GM18505 (cell line): Measurements from ENCODE around the gene PLXNA1.

Experiments
- ATAC-seq: cut with Tn5 transposase; IDR thresholded peaks from one replicate; pipeline ENCODE4 v1.9.1; 2021; ENCODE audit not compliant: unreplicated experiment
- POLR2A ChIP-seq: IDR thresholded peaks from 4 replicates; pipeline ENCODE4 v1.6.1; 2011; ENCODE audit warnings: borderline replicate concordance; ENCODE audit not compliant: insufficient read depth, insufficient read length; ENCODE audit errors: extremely low read depth

PLXNA1 gene

DNA sequence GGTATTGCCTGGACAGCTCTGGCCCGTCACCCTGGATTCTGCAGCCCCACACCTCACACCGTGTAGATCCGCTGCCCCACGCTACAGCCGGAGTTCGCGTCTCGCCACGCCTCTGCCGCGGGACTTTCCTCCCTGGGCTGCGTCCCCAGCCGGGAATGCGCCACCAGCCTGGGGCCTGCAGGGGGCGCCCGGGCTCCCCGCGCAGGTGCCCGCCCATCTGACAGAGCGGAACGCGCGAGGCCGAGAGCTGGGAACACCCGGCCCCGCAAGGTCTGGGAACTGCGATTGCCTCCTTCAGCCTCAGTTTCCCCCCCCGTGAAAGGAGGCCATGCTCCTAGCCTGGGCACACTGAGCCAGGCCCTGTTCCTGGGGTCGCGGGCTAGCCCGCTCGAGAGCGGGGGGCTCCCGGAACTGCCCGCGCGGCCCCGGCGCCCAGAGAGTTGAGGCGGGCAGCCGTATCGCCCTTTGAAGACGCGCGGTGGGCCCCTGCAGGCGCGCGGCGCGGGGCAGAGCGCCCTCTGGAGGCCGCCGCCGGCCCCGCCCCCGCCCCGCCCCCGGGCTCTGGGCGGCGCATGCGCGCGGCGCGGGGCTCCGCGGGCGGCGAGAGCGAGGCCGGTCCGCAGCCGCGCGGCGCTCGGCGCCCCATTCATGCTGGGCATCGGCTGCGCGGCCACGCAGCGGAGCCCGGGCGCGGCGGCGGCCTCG lies at the start of gene PLXNA1:
Gene PLXNA1 (plus strand): TSS at position 645 of the 705 bp plus-strand sequence. CDS start 5,479 bp downstream, outside the sequence.
- ATAC-seq = peak; percentile 61
- peak; percentile 41 for TF ChIP-seq POLR2A

DNA sequence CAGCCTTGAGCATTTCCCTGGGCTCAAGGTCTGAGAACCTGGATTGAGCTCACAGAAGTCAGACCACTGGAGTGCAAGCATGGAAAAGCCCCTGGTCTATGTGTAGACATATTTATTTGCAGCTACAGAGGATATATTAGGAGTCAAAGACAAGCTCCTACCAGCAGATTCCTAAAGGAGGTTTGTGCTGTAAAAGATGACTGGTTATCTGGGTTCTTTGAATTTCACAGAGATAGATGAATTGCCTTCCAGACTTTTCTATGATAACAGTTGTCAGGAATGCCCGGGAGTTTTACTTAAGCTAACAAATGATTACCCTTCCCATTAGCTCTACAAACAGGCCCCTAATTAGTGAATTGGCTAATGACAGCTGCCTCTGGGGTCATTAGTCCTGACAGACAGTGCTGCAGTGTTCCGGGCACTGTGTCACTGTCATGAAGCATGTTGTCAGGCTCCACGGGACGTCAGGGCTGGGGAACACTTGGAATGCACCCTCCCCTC lies 48.8 kb upstream of the PLXNA1 start:
- ATAC-seq = no peak
- TF ChIP-seq POLR2A = no peak

DNA sequence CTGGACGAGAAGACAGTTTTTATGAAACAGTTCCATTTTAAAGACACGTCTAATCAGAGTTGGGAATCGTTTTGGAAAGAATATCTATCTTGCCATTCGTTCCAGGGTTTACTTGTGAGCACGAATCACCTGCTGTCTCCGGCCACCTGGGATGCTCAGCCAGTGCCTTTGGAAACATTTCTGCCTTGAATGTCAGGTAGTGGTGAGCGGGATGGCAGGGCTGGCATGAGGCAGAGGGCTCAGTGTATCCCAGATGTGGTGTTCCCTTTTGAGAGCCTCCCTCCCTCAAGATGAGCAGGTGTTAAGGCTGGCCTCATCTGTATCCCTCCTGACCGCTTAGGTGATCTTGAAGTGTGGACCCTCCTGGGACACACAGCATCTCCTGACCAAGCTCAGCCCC lies 47.9 kb upstream of the PLXNA1 start:
- no peak for ATAC-seq
- no peak for TF ChIP-seq POLR2A

DNA sequence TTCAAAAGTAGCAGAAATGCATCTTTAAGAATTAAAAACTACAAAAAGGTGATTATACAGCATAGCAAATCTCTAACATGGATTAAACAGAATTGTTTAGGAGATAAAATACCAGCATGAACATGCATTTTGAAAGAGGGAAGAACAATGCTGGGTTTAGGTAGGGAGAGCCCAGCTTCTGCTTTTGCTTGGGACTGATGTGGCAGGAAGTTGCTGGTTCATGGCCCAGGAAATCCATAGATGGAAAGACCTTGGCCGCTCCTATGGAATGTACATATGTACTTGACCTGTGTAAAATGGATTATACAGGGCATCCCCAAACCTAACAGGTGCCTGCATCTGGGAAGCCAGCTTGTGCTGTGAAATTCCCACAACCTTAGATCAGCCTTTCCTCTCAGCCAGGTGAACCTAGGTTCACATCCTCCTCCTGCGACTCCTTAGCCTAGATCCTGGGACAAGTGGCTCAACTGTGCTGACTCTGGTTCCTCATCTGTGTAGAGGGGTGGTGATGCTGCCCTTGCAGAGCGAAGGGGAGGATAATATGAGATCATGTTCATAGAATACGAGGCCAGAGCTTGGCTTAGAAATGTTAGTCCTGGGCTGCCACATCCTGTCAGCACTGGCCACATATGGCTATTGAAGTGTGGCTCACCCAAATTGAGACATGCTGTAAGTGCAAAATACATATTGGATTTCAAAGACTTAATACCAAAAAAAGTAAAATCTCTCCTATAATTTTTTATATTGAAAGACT lies 47.0 kb upstream of the PLXNA1 start:
- no peak for TF ChIP-seq POLR2A
- no peak for ATAC-seq

DNA sequence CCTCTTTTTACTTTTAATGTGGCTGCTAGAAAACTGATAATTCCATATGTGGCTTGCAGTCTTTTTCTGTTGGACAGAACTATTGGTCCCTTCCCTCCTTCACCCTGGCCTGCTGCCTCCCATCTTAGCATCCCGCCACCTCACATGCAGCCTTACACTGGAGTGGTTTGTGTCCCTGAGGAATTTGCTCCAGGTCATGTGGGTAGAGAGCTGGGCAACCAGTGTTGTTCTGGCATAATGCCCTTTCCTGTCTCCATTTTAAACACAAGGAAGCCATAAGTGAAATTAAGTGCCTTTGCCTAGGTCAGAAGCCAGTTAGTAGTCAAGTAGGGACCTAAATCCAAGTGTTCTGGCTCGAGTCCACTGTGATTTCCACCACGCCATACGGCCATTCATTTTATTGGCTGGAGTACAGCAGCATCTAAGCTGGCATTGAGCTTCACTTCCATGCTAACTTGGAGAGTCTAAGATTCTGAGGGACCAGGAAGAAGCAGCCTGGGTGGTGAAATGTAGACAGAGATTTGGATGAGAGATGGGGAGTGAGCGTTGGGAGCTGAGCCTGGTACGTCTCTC lies 46.0 kb upstream of the PLXNA1 start:
- TF ChIP-seq POLR2A = no peak

DNA sequence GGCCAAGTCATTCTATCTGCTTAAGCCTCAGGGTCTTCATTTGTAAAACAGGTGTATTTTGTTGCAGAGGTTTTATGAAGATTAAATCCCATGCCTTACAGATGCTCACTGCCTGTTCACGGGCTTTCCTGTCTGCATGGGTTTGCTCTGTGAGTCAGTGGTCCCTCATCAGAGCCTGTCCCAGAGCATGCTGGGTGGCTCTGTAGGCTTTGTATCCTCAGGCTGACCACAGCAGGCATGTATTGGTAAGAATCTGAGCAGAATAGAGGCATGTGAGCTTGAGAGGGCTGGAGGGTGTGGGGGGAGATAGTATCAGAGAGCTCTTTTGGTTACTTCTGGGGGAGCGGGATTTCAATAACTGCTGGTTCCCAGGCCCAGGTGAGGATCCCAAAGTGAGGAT lies 45.4 kb upstream of the PLXNA1 start:
- no peak for ATAC-seq
- TF ChIP-seq POLR2A = no peak

More for the DNA sequence above, 46.0 kb upstream of the PLXNA1 start:
- ATAC-seq = no peak

DNA sequence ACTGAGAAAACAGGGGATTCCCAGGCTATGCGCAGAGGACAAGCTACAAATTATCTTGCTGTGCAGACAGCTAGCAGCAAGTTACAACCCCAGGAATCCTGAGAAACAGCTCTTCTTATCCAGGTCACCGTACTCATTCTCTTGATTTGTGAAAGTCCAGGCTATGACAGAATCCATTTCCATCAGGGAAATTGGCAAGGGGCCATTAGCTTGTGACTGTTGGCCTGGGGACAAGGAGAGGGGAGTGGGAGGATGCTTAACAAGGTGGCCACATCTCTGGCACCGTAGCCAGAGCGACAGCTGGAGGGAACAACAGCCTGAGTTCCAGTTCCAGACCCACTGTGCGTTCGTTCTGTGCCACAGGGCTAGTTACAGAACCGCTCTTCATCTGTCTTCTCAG lies 44.9 kb upstream of the PLXNA1 start:
- no peak for ATAC-seq
- TF ChIP-seq POLR2A = no peak

DNA sequence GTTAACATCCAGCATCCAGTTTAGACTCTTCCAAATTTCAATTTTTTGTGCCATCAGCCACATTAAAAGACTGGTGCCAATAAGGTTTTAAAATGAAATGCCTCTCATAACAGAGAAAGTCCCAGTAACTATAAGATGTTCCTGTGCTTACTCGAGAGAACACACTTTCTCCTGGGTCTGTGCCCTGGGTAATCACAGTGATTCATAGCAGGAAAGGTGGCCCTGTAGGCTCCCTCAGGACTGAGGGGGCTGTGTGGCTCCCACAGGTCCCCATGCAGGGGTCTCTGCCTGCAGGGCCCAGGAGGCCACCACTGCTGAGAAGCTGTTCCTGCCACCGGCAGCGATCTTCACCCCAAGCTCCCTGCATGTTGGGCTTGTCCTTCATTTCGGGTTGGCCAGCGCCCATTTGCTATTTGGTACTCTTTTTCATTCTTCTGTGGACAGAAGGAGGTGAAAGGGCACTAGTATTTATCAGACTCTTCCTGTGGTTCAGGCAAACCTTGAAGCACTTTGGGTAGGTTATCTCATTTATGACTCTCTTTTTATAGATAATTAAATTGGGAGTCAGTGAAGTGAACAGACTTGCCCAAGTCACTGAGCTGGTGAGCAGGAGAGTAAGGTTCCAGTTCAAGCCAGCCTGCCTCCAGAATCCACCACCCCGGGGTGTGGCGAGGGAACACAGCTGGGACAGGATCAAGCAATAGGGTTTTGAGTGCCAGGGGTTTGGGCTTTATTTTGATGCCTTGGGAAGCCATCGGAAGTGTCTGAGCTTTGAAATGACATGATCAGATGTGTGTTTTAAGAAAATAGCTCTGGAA lies 44.2 kb upstream of the PLXNA1 start:
- TF ChIP-seq POLR2A = no peak
- no peak for ATAC-seq

DNA sequence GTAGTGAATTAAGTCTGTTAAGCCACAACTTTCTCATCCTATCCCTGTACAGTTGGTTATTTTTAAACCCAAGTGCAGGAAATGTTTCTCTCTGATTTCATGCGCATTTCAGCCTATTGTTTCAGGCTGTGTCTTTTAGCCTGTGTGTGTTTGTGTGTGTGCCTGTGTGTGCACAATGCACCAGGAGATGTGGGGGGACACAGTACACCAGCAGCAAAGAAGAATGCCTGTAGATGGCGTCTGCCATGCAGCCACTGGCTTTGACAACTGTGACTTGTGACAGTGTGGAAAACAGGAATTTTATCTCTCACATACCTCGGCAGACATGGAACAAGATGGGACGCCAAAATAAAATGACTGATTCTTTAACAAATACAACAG lies 43.6 kb upstream of the PLXNA1 start:
- TF ChIP-seq POLR2A = no peak
- ATAC-seq = no peak

DNA sequence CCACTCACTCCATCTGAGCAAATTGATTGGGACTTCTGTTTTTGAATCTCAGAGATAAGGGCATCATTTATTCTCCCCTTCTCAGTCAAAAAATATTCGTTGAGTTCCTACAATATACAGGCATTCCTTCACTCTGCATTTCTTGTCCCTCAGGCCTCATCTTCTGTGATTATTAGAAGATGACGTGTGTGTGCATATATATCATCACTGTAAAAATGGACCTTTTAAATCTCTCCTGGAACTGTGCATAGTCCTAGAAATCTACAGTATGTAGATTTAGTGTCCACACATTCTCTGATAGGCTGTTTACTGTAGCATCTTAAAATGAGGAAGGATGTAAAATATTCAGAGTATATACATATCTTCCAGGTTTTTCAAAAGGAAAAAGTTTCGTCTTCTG lies 43.2 kb upstream of the PLXNA1 start:
- ATAC-seq = no peak
- TF ChIP-seq POLR2A = no peak

DNA sequence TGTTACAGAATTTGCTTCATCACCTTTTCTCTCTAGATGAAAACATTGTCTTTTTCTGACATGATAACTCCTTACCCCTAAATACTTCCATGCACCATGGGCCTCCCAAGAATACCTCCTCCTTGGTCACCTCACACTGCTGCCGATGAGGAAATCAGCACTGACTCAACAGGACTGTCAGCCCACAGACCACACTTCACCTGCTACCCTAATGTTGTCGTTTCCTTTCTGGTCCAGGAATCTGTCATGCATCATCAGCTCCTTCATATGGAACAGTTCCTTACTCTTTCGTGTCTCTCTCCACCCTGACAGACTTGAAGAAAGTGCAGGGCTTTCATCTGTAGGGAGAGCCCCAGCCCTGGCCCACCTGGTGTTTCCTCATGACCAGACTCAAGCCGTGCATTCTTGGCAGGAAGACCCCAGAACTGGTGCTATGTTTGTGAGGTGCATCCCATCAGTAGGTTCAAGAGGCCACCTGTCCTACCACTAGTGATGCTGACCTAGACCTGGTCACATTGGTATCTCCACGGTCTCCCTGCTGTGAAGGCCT lies 41.1 kb upstream of the PLXNA1 start:
- no peak for TF ChIP-seq POLR2A
- ATAC-seq = no peak

DNA sequence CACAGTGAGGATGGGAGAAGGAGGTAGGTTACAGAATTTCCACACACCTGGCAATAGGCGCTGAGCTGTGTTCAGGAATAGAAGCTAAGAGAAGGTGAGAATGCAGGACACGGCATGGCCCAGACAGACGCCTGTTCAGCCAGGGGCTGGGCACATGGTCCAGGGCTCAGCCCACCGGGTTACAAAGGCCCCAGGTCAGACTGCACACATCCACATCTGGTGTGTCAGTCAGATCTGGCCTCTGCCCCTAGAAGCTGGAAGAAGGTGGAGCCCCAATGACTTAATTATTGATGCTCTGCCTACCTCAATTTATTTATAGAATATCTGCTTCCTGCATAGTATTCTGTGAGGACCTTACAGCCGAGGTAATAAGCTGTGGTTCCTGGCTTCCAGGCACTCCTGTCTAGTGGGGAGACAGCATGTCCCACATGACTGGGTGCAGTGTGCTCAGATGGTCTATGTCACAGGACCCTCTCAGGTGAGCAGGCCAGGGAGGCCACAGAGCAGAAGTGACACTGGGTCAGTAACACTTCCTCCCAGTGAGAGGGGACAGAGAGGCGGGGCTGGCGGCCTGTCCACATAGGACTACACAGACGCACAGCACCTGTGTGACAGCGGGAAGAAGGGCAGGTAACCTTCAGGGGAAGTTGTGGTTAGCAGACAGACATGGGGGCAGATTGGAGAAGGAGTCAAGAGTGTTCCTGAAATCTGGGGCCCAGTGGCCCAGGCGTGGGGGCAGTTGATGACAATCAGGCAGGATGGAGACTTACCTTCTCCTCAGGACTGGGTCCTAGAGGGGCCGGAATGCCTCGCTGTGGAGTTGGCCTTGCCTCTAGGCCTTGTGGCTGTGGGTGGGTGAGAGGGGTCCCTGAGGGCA lies 38.6 kb upstream of the PLXNA1 start:
- ATAC-seq = no peak
- TF ChIP-seq POLR2A = no peak
